ENCODE results near the gene PRSS12. TPM values are rescaled to one million over a fixed set of nuclear protein-coding genes. Genes with fewer than 3 reads are reported as not detected.
"Not testable (repeated sequence)": the region's sequence is repeated elsewhere in the genome, so short reads cannot be mapped to it uniquely, and the experiment has no call there.

Gene PRSS12
- total and polyA plus RNA-seq, 2 donors from 2014 or later = 0.54 to 1.1 TPM

- no peak for FAIRE-seq
- no peaks in the 10 kb centered on the region for H3K27me3 ChIP-seq (ENCODE audit: control insufficient read depth, insufficient read depth, low read length)
Observed at GRCh38 chr4:118273642-118274041, 79.2 kb downstream of the PRSS12 start.

GRCh38 chr4:118271788-118272187 lies 81.0 kb downstream of the PRSS12 start:
- no peak for TF ChIP-seq CTCF (IDR thresholded peaks at IDR 0.05; ENCODE audit: borderline replicate concordance, extremely low read depth, insufficient read depth)
- H3K9ac ChIP-seq (ENCODE audit: low read length in 3 of 3) = no peak overlapping the region
- FAIRE-seq (no peak), DNase-seq (no peak)
- H3K4me1 ChIP-seq (ENCODE audit: control insufficient read depth in 2 of 3, insufficient read depth in 2 of 3, low read depth in 1 of 3, low read length in 3 of 3) = peaks cover 0 to 2% (median 0%) of the 10 kb centered on the region in 3 donors
- intact Hi-C loops (cut with DNase I) = no loop called here
- no peak overlapping the region for H3K4me3 ChIP-seq (ENCODE audit: low read length in 3 of 3)
- no peak overlapping the region for H3K27ac ChIP-seq (ENCODE audit: low read depth in 2 of 2, low read length in 2 of 2)
- H3K36me3 ChIP-seq (ENCODE audit: control insufficient read depth in 2 of 3, insufficient read depth in 3 of 3, low read length in 3 of 3) = no peaks in the 10 kb centered on the region
- no peaks in the 10 kb centered on the region for H3K9me3 ChIP-seq (ENCODE audit: control insufficient read depth in 2 of 3, insufficient read depth in 1 of 3, low read length in 3 of 3)
- H3K27me3 ChIP-seq (ENCODE audit: control insufficient read depth, insufficient read depth, low read length) = no peaks in the 10 kb centered on the region

More at GRCh38 chr4:118273642-118274041, 79.2 kb downstream of the PRSS12 start:
- no peak for TF ChIP-seq CTCF (IDR thresholded peaks at IDR 0.05; ENCODE audit: borderline replicate concordance, extremely low read depth, insufficient read depth)
- H3K4me3 ChIP-seq (ENCODE audit: low read length in 3 of 3) = no peak overlapping the region
- peaks cover 0 to 6% (median 0%) of the 10 kb centered on the region in 3 donors for H3K4me1 ChIP-seq (ENCODE audit: control insufficient read depth in 2 of 3, insufficient read depth in 2 of 3, low read depth in 1 of 3, low read length in 3 of 3)
- H3K9ac ChIP-seq (ENCODE audit: low read length in 3 of 3) = no peak overlapping the region
- H3K27ac ChIP-seq (ENCODE audit: low read depth in 2 of 2, low read length in 2 of 2) = no peak overlapping the region
- intact Hi-C loops (cut with DNase I) = no loop called here
- no peaks in the 10 kb centered on the region for H3K9me3 ChIP-seq (ENCODE audit: control insufficient read depth in 2 of 3, insufficient read depth in 1 of 3, low read length in 3 of 3)
- H3K36me3 ChIP-seq (ENCODE audit: control insufficient read depth in 2 of 3, insufficient read depth in 3 of 3, low read length in 3 of 3) = no peaks in the 10 kb centered on the region
- no peak for DNase-seq

GRCh38 chr4:118270492-118270891 lies 82.3 kb downstream of the PRSS12 start:
- H3K27ac ChIP-seq (ENCODE audit: low read depth in 2 of 2, low read length in 2 of 2) = no peak overlapping the region
- no peak overlapping the region for H3K4me3 ChIP-seq (ENCODE audit: low read length in 3 of 3)
- no peaks in the 10 kb centered on the region for H3K36me3 ChIP-seq (ENCODE audit: control insufficient read depth in 2 of 3, insufficient read depth in 3 of 3, low read length in 3 of 3)
- H3K4me1 ChIP-seq (ENCODE audit: control insufficient read depth in 2 of 3, insufficient read depth in 2 of 3, low read depth in 1 of 3, low read length in 3 of 3) = no peaks in the 10 kb centered on the region
- intact Hi-C loops (cut with DNase I) = no loop called here
- peak in 2 of 5 donors; percentile 71 to 74 for DNase-seq
- peak; percentile 96 for FAIRE-seq
- H3K27me3 ChIP-seq (ENCODE audit: control insufficient read depth, insufficient read depth, low read length) = no peaks in the 10 kb centered on the region
- H3K9ac ChIP-seq (ENCODE audit: low read length in 3 of 3) = no peak overlapping the region
- TF ChIP-seq CTCF (IDR thresholded peaks at IDR 0.05; ENCODE audit: borderline replicate concordance, extremely low read depth, insufficient read depth) = peak; percentile 53
- no peaks in the 10 kb centered on the region for H3K9me3 ChIP-seq (ENCODE audit: control insufficient read depth in 2 of 3, insufficient read depth in 1 of 3, low read length in 3 of 3)

GRCh38 chr4:118268780-118269179 lies 84.0 kb downstream of the PRSS12 start:
- no peak overlapping the region for H3K4me3 ChIP-seq (ENCODE audit: low read length in 3 of 3)
- H3K4me1 ChIP-seq (ENCODE audit: control insufficient read depth in 2 of 3, insufficient read depth in 2 of 3, low read depth in 1 of 3, low read length in 3 of 3) = no peaks in the 10 kb centered on the region
- no peaks in the 10 kb centered on the region for H3K9me3 ChIP-seq (ENCODE audit: control insufficient read depth in 2 of 3, insufficient read depth in 1 of 3, low read length in 3 of 3)
- no peak overlapping the region for H3K27ac ChIP-seq (ENCODE audit: low read depth in 2 of 2, low read length in 2 of 2)
- H3K36me3 ChIP-seq (ENCODE audit: control insufficient read depth in 2 of 3, insufficient read depth in 3 of 3, low read length in 3 of 3) = no peaks in the 10 kb centered on the region
- intact Hi-C loops (cut with DNase I) = no loop called here
- H3K9ac ChIP-seq (ENCODE audit: low read length in 3 of 3) = no peak overlapping the region
- FAIRE-seq (no peak), DNase-seq (no peak)
- TF ChIP-seq CTCF (IDR thresholded peaks at IDR 0.05; ENCODE audit: borderline replicate concordance, extremely low read depth, insufficient read depth) = no peak
- H3K27me3 ChIP-seq (ENCODE audit: control insufficient read depth, insufficient read depth, low read length) = no peaks in the 10 kb centered on the region

- FAIRE-seq; DNase-seq; H3K9me3 ChIP-seq (ENCODE audit: control insufficient read depth in 2 of 3, insufficient read depth in 1 of 3, low read length in 3 of 3); H3K9ac ChIP-seq (ENCODE audit: low read length in 3 of 3); H3K36me3 ChIP-seq (ENCODE audit: control insufficient read depth in 2 of 3, insufficient read depth in 3 of 3, low read length in 3 of 3); intact Hi-C loops (cut with DNase I); H3K27ac ChIP-seq (ENCODE audit: low read depth in 2 of 2, low read length in 2 of 2); H3K4me3 ChIP-seq (ENCODE audit: low read length in 3 of 3); H3K27me3 ChIP-seq (ENCODE audit: control insufficient read depth, insufficient read depth, low read length); H3K4me1 ChIP-seq (ENCODE audit: control insufficient read depth in 2 of 3, insufficient read depth in 2 of 3, low read depth in 1 of 3, low read length in 3 of 3): not testable (repeated sequence)
Observed at GRCh38 chr4:118266145-118266496, 86.7 kb downstream of the PRSS12 start.

Measured in kidney (tissue), 14 donors.